Measurements from ENCODE around the gene GALNT18. TPM values are rescaled to one million over a fixed set of nuclear protein-coding genes. Genes with fewer than 3 reads are reported as not detected.

GALNT18 gene
- total RNA-seq, 1 donor from 2014 or later, result 11.7 TPM

DNA sequence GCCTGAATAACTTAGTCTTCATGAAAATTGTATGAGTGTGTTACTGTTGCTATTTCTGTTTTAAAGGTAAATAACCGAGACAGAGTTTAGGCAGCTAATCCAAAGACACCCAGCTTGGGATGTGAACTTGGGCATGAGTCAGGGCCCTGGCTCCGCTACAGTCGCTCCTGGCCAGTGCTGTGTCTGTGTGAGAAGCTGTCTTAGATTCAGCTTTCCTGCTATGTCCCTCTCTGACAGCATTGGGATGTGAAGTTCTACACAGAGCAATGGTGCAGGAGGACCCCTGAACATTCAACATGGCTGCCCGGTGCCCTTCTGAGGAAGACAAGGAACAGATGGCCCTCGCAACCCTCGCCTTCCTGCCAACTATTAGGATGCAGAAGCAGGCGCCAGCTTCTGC lies 49.4 kb downstream of the GALNT18 start:
- TF ChIP-seq, protein P1, sequence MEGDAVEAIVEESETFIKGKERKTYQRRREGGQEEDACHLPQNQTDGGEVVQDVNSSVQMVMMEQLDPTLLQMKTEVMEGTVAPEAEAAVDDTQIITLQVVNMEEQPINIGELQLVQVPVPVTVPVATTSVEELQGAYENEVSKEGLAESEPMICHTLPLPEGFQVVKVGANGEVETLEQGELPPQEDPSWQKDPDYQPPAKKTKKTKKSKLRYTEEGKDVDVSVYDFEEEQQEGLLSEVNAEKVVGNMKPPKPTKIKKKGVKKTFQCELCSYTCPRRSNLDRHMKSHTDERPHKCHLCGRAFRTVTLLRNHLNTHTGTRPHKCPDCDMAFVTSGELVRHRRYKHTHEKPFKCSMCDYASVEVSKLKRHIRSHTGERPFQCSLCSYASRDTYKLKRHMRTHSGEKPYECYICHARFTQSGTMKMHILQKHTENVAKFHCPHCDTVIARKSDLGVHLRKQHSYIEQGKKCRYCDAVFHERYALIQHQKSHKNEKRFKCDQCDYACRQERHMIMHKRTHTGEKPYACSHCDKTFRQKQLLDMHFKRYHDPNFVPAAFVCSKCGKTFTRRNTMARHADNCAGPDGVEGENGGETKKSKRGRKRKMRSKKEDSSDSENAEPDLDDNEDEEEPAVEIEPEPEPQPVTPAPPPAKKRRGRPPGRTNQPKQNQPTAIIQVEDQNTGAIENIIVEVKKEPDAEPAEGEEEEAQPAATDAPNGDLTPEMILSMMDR (conservative IDR thresholded peaks at IDR 0.05), result no peak
- DNase-seq (ENCODE audit: extremely low spot score, unreplicated experiment), result no peak
- no peaks in the 10 kb centered on the region for H3K9me3 Mint-ChIP-seq
- H3K4me1 Mint-ChIP-seq (ENCODE audit: unreplicated experiment), result peaks cover 11% of the 10 kb centered on the region
- no peaks in the 10 kb centered on the region for H3K36me3 Mint-ChIP-seq
- no peaks in the 10 kb centered on the region for H3K27me3 Mint-ChIP-seq
- no peak overlapping the region for H3K4me3 Mint-ChIP-seq
- no peak overlapping the region for H3K27ac Mint-ChIP-seq

GRCh38 chr11:11571893-11572292 lies 49.9 kb downstream of the GALNT18 start:
- H3K27me3 Mint-ChIP-seq, result no peaks in the 10 kb centered on the region
- H3K36me3 Mint-ChIP-seq, result no peaks in the 10 kb centered on the region
- H3K4me3 Mint-ChIP-seq, result no peak overlapping the region
- DNase-seq (ENCODE audit: extremely low spot score, unreplicated experiment), result no peak
- H3K27ac Mint-ChIP-seq, result no peak overlapping the region
- TF ChIP-seq, protein P1 (conservative IDR thresholded peaks at IDR 0.05), result no peak
- no peaks in the 10 kb centered on the region for H3K9me3 Mint-ChIP-seq
- peaks cover 11% of the 10 kb centered on the region for H3K4me1 Mint-ChIP-seq (ENCODE audit: unreplicated experiment)

DNA sequence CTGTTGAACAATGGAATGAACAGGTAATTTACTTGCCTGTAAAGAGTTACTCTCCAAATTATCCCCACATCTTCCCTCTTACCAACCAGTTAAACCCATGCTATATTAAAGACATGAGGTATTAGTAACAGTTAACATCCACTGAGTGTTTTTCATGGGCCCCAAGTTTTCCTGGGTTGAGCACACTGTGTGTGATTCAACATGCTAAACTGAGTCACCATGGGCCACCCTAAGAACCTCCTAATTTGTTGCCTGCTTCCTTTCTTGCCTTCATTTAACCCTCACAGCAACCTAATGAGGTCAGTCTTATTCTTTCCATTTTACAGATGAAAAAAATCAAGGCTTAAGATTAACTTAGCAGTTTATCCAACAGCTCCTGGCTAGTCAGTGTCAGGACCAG lies 51.0 kb downstream of the GALNT18 start:
- H3K9me3 Mint-ChIP-seq, result no peaks in the 10 kb centered on the region

DNA sequence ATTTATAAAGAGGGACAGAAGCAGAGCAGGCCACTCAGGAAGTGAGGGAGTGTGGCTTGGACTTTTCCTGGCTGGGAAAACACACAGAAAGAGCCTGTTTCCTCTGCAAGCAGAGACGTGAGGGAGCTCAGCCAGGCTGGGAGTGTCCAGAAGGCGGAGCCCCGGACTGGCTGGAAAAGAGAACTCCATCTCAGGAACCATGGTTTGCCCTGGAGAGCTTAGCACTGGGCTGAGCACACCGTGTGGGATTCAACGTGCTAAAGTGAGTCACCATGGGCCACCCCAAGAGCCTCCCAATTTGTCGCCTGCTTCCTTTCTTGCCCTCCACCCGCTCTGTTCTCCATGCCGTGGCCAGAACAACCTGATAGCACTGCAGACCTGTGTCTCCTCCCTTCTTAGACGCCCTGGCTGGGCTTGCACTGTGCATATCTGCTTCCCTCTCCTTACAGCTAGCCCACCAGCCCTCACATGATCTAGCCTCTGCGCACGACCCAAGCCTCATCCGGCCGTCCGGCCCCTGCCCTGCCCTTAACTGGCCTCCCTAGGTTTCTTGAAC lies 51.8 kb downstream of the GALNT18 start:
- no peak for DNase-seq (ENCODE audit: extremely low spot score, unreplicated experiment)
- Mint-ChIP-seq H3K4me1 (ENCODE audit: unreplicated experiment) (peaks cover 11% of the 10 kb centered on the region), H3K9me3 (no peaks in the 10 kb centered on the region), H3K36me3 (no peaks in the 10 kb centered on the region), H3K27ac (no peak overlapping the region), H3K27me3 (no peaks in the 10 kb centered on the region), H3K4me3 (no peak overlapping the region)
- TF ChIP-seq, protein P1 (conservative IDR thresholded peaks at IDR 0.05), result no peak

More for the DNA sequence above, 51.0 kb downstream of the GALNT18 start:
- Mint-ChIP-seq H3K4me1 (ENCODE audit: unreplicated experiment) (peaks cover 11% of the 10 kb centered on the region), H3K27me3 (no peaks in the 10 kb centered on the region), H3K4me3 (no peak overlapping the region), H3K27ac (no peak overlapping the region), H3K36me3 (no peaks in the 10 kb centered on the region)
- DNase-seq (ENCODE audit: extremely low spot score, unreplicated experiment), result no peak
- TF ChIP-seq, protein P1 (conservative IDR thresholded peaks at IDR 0.05), result no peak

DNA sequence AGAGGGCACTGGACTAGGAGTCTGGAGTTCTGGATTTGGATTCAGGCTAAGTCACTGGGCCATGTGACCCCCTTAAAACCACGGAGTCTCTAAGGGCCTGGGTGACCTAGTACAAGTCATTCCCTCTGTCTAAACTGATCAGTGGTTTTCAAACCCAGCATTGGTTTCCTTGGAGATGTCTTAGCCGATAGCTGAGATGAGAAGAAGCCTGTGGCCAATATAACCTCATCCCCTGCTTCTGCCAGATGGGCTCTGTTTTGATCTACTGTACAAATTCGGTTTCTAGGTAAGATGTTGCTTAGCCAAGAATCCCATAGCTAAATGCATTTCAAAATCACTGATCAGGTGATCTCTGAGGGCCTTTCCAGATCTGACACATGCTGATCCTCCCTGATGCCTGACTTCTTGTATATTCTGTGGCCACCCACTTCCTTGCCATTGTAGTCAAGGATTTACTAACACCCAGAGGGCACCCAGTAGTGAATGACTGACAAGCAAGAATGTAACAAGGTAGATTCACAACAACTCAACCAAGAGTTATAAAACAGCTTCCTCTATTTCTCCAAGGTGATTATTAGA lies 53.1 kb downstream of the GALNT18 start:
- DNase-seq (ENCODE audit: extremely low spot score, unreplicated experiment), result no peak
- Mint-ChIP-seq H3K27me3 (no peaks in the 10 kb centered on the region), H3K36me3 (no peaks in the 10 kb centered on the region), H3K4me3 (no peak overlapping the region), H3K27ac (no peak overlapping the region), H3K9me3 (no peaks in the 10 kb centered on the region), H3K4me1 (ENCODE audit: unreplicated experiment) (peaks cover 11% of the 10 kb centered on the region)
- TF ChIP-seq, protein P1 (conservative IDR thresholded peaks at IDR 0.05), result no peak

All from type B pancreatic cell (in vitro differentiated cells).